ENCODE measurements around the gene SCAPER.

Gene SCAPER

DNA sequence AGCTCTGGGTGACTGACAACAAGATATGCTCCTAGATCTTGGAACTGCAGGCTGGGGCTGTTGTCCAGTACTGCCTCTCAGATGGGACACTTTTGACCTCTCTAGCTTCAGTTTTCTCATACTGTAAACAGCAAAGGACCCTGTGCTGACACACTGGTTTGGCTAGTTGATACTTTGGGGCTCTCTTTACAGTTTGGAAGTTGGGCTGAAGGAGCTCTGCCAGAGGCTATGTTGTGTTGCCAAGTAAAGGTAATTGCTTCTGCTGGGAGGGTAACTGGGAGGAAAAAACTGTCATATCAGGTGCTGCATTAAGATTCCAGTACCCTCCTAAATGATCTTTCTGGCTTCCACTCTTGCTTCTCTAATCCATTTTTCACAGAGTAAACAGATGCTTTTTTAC, 514.6 kb downstream of the SCAPER start:
- no peak for DNase-seq

DNA sequence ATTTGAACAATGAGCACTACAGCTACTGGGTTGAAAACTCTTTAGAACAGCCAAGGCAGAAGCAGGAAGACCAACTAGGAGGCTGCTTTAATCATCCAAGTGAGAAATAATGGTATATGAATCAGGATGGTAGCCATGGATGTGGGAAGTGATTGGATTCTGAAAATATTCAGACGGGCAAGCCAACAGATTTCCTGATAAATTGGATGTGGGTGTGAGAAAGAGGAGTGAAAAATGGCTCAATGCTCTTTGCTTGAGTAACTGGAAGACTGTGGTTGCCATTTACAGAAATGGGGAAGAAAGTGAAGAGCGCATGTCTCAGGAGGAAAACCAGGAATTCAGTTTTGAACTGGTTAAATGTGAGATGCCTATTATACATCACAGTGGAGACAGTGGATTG, 518.2 kb downstream of the SCAPER start:
- DNase-seq = no peak

DNA sequence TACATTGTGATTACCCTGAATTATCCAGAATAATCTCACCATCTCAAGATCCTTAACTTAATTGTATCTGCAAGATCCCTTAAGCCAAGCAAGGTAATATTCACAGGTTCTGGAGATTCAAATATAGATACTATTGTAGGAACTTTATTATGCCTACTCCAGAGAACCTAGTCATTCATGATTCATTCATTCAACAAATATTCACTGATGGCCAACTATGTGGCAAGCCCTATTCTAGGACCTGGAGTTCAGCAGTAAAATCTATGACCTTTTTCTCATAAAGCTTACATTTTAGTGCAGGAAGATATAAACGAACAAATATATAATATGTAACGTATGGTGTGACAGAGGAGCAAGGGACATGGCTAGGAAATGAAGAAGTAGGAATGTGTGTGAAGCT, 519.0 kb downstream of the SCAPER start:
- no peak for DNase-seq

DNA sequence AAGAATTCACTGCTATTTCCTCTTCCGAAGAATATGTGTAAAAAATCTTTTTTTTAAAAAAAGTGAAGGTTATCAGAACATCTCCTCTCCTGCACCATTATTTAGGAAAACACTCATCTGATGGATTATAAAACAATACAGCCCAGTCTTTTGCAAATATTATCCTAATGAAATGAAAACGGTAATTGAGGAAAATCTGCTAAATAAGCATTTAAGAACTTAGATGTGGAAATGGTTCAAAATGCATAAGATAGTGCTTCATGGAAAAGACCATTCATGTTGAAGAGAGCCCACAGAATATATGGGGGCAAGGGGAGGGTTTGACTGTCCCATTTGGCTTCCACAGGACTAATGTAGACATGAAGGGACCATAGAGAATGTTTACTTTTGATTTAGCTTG, 520.7 kb downstream of the SCAPER start:
- DNase-seq = no peak

DNA sequence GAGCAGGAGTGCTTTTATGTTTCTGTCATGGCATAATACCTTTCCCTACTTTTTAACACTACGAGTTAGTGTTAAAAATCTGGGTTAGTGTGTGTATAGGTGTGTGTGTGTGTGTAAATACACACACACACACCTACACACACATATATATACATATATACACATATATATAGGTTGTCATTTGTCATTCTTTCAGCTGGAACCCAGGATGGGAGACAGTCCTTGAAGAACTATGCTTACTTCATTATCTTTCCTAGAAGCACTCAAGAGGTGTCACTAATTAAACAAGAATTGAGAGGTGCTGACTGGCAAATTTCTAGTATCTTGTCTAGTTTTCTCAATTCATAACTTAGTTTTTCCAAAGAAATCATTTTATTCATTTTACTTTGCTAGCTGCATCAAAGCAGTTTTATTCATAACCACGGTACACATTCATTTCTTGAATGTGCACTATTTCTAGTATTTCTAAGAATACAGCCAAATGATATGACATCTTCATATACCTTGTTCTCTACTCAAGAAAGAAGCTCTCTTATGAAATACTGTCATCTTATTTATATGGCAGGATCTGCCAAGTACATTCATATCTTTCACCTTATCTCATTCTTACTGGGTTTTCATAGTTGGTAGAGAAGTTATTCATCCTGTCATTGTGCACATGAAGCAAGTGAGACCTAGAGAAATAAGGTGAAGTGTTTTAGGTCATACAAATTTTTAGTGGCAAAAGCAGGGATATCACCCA, 522.0 kb downstream of the SCAPER start:
- no peak for DNase-seq

DNA sequence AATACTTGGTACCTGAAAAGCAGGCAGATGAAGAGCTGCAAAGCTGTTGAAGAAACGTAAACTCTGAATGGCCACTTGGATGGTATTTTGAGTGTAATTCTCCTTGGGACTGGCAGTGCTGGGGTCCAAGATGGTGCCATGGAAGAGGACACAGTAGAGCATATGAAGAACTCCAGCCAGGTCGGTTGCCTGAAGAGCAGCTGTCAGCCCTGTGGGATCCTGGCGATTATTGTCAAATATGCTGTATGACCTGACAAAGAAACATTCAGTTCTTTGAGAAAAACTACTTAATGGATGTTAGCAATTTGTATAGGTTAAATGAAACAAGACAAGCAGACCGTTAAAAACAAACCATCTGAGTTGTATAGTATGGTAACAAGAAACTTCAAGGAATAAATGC, 523.8 kb downstream of the SCAPER start:
- no peak for DNase-seq

DNA sequence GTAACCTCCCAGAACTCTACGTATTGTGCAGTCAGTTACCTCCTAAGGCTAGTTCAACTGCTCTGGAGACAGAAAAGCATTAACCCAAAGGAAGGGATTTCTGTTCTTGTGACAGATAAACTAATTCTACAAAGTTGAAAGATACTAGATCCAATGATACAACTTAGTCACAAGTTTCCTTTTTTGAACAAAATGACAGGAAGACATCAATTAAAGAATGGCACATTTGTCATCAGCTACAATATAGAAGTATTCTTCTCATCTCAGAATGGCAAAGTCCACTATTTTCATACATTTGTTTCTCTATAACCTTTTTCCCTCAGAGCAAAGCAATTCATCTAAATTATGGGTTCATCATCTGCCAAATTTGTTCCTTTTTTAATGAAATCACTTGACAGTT, 524.9 kb downstream of the SCAPER start:
- no peak for DNase-seq

DNA sequence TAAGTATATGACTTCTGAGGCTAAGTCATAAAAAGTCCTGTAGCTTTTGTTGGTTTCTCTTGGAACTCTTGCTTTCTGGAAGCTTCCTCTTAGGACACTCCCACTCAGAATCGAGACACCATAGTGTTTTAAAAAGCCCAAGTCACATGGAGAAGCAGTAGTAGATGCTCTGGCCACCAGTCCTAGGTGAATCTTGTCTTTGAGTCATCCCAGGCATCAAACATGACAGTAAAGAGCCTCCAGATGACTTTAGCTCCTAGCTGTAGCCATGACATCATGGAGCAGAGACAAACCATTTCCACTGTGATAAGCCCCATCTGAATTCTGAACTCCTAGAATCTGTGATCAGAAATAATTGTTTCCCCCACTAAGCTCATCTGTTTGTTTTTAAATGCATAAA, 526.4 kb downstream of the SCAPER start:
- DNase-seq = no peak

DNA sequence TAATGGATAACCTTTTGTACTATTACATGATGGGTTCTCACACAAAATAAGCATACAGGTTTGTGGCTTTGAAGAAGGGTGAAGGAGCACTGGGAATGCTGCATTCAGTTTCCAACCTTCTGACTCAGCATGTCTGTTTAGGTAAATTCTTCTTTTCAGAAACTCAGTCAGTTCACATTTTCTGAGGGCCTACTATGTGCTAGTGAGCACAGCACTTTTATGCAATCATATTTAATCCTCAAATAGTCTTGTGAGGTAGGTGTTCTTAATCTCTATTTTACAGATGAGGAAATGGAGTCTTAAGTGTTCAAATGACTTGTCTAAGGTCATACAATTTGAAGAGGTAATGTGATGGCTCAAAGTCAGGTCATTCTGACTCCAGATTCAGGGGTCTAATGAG, 527.4 kb downstream of the SCAPER start:
- no peak for DNase-seq

DNA sequence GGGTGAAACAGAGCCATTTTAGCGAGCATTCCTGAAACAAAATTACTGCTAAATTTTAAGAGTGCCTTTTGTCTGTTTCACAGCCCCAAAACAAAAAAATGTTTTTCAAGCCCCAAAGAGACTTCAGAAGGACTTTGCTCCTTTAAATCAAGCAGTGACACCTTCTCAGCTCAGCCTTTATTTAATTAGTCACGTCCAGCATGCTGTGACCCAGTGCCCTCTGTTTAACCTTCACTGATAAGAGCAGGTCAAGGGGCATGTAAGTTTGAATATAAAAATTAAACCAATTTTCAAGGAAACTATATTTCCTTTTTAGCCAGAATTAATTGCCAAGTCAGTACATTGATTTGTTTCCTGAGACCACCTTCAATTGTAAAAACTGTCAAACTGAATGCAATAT, 527.9 kb downstream of the SCAPER start:
- no peak for DNase-seq

DNA sequence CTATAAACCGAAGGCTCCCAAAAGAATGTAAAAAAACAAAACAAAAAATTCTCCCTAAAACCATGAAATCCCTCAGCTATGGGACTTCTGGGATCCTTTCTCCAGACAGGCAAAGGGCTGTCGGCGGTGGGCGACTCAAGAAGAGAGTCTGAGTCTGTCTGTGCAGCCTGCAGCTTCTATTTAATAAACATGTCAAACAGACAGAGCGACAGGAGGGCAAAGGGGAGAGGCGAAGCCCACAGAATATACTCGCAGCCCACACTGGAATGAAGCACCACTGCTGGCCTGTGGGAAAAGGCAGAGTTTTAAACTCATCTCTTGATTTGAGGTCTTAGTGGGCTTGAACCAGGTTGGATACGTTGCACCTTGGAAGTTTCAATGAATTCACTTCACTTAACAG, 528.3 kb downstream of the SCAPER start:
- no peak for DNase-seq

DNA sequence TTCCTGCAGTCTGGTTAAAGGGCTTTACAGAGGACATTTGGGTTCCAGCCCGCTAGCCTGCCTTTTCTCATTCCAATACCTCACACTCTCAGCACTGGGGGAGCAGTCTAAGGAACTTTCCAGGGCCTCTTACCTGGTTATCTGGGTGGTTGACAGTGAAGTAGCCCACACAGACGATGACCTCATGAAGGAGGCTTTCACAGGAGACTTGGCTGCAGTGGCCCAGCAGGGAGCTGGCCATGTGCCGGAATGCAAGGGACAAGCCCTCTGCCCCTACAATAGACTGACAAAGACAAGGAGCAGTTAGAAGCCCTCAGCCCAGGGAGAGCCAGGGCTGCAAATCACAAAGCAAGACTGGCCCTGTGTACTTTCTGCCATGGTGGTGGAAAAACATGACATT, 529.1 kb downstream of the SCAPER start:
- DNase-seq = no peak

DNA sequence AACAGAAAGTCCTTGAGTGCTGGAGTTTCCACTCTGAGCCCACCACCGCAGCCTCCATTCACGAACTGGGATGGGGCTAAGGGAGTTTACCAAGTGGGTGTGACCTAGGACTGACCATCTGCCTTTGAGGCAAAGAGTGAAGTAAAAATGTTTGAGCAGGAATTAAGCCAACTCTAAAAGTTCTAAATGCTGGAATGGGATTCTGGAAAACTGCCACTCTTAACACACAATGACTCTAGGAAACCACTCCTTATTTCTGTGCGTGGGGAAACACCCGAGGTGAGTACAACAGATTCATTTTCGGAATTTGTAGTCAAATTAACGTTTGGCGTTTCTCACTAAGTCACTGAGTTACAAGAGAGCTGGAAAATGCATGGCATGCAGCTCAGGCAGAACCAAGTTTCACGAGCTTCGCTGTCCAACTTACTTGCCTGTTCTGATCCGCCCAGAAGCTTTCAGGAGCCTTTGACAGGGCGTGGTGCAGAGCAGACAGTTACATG, 537.0 kb downstream of the SCAPER start:
- DNase-seq = no peak

DNA sequence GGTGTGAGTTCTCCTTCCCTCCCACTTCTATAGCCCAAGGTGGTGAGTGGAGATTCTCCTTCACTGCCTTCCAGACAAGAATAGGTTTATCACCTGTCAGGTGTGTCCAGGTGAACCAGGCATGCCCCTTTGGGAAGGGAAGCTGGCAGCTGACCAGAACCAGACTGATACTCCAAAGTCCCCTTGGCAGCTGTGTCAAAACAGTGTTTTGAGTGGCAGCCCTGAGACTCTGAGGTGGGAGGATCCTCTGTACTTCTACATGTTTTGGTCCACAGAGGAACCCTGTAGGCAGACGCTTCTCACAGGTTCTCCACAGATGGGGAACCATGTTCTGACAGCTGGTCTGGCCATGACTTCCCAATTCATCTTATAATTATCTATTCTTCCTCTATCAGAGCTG, 538.4 kb downstream of the SCAPER start:
- DNase-seq = no peak

DNA sequence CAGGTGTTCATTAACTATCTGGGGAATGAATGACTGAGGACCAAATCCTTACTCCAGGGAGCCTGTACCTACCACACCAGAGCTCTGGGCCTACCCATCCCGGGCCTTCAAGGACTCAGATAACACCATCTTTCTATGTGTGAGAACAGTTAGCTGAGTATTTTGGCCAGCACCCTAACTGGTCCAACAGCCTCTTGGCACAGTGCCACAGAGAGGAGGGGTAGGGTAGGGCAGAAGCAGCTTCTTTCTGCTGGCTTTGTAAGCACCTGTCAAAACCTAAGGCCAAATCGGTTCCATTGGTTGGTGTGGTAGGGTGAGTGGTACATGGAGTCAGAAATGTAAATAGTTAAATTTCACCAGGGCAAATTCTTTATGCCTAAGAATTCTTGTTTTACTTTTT, 541.9 kb downstream of the SCAPER start:
- no peak for DNase-seq

DNA sequence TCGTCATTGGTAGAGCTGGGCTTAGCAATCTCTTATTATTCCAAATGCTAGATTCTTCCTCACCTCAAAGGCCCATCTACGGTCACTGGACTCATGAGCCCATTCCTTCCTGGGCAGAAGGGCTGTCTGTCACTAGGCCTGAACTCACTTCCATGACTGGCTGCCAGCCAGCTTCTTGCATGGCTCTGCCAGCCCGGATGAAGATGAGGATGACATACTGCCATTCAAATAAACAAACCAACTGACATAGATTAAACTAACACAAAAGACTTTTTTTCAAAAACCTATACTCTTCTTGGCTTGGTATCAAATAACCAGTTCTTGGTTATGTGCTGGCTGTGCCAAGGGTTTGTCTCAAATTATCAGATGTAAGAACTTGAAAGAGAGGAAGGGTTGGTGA, 544.7 kb downstream of the SCAPER start:
- DNase-seq = no peak

DNA sequence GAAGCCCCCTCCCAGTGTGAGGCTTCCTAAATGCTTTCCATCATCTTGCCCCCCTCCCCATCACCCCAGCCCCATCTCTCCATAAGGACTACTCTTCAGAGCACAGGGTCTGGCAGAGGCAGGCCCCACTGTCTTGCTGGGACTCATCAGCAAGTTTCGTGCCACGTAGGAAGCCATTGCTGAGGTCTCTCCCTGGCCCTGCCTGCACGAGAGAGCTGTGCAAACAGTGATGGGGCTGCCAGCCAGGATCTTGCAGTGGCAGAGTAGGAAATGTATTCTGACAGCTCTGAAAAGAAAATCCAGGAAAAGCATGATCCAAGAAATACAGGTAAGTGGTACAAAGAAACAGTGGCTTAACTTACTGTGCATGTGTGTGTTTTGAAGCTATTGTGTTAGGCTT, 546.0 kb downstream of the SCAPER start:
- DNase-seq = no peak

DNA sequence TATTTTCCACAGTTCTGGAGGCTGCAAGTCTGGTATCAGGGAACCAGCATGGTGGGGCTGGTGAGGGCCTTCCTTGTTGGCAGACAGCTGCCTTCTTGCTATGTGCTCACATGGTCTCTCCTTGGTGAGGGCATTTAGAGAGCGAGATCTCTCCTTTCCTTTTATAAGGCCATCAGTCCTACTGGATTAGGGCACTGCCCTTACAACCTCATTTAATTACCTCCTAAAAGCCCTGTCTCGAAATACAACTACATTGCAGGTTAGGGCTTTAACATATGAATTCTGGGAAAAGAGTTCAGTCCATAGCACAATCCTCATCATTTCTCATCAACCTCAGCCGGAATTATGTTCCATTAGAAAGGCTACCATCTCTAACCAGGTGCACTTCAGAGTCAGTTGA, 546.7 kb downstream of the SCAPER start:
- DNase-seq = no peak

DNA sequence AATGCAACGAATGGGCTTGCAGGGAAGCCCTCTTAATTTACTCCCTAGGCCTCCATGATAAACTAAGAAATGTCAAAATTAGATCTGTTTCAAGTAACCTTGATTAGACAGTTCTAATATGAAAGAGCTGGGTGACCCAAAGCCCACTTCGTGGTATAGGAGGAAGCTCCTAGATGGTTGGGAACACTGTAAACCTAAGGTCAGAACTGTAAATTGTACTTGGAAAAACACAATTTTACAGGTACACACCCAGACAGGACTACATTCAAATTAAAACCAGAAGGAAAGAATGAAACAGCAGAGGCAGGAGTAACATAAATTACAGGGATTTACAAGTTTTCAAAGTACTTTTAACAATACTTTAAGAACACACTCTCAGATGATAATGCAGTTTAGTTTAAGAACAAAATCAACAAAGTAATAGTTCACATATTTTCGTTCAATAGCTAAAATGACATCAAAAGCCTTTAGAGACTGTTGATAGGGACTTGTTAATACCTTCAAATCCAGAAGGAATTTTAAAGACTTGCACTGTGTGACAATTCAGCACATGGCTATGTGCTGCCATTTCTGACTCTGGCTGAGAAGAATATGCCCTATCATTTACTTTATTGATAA, 550.2 kb downstream of the SCAPER start:
- DNase-seq = no peak

DNA sequence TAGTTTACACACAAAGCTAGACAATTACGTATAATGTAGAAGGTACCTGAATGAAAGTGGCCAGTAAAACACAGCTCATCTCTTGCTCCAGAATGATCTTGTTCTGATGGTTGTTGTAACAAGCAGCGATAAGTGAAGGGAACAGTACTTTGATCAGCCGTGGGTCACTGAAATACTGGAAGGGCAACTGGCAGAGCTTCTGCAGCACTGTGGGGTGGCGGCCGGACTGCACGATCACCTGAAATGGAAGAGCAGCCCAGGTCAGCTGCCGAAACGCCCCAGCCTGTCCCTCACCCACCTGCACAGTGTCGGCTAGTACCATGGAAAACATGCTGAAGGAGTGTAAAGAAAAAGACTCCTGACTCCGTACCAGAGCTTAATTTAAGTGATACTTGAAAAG, 551.2 kb downstream of the SCAPER start:
- DNase-seq = no peak

DNA sequence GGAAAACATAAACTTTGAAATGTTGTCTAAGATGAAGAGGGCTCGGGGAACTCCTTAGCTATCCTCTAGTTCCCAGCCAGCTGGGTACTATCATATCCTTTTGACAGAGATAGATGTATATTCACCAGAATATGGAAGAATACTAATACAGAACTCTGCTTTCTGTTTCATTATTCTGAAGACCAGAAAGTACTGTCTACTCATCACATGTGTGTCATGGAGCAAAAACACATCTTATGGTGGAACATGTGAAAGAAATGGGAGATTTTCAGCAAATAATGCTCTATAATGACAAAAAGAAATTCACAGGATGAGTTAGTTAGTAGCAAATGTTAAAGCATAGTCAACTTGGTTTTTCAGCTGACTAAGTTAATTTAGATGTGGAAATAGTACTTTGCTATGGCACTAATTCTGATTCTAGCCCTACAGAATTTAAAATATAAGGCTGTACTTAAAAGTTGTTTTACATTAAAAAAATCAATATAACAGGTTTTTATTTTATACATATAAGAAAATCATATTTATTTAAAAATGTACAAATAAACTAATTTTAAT, 552.0 kb downstream of the SCAPER start:
- DNase-seq = no peak

DNA sequence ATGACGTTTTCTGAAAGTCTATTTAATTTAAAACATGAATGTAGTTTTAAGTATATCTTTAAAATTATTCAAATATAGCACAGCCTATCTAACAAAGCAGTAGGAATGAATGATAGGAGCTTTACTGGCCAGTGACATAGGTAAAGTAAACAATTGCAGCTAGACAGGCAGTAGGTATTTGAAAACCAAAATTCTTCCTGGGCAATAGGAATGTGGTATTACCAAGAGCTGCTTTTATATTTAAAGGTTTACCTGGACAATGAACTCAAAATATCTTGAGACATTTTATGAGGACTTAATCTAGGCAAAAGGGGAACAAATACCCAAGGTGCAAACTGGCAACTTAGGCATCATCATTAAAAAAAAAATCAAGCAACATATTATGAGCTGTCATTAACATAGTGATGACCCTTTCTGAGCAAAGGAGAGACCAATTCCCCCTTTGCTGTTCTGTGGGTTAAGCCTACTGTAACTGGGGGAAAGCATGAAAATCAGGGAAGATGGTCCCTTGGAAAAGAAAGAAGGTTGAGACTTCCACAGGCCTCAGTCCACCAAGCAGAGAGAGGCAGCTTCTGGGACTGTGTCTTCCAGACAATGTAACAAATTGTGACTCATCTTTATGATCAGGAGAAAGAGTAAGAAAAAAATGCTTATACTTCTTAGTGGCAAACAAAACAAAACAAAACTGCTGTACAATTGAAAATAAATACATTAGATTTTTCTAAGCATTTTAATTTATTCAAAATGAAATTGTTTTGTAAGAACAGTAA, 555.7 kb downstream of the SCAPER start:
- no peak for DNase-seq

DNA sequence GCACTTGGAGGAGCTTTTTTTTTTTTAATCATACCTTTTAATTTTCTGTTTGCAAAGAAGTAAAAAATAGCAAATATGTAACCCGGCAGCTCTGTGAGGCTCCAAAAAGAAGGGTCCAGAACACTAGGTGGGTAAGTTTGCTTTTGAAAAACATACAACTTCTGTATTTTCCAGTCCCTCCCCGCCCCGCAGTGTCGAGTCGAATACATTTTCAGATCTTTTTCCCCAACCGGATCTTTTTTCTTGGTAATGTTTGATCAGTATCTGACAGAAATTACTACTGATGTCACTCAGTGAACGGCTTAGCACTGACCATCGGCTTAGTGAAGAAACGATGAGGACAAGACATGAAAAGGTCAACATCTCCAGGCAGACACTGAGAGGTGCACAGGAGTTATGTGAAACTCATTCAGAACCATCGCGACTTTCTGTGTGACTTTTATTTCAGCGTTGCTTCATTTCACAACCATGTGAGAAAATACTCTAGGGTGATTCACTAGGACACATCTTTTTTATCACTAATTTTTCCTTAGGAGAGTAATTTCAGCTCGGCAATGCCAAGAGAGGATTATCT, 557.6 kb downstream of the SCAPER start:
- DNase-seq = no peak
